GM21528 (cell line): Measurements from ENCODE around the gene GOSR2.

Experiments used
- ATAC-seq: cut with Tn5 transposase; IDR thresholded peaks from one replicate; pipeline ENCODE4 v1.9.1; 2021; ENCODE audit warnings: mild to moderate bottlenecking, moderate library complexity; ENCODE audit not compliant: unreplicated experiment, low FRiP score

GOSR2 gene

DNA sequence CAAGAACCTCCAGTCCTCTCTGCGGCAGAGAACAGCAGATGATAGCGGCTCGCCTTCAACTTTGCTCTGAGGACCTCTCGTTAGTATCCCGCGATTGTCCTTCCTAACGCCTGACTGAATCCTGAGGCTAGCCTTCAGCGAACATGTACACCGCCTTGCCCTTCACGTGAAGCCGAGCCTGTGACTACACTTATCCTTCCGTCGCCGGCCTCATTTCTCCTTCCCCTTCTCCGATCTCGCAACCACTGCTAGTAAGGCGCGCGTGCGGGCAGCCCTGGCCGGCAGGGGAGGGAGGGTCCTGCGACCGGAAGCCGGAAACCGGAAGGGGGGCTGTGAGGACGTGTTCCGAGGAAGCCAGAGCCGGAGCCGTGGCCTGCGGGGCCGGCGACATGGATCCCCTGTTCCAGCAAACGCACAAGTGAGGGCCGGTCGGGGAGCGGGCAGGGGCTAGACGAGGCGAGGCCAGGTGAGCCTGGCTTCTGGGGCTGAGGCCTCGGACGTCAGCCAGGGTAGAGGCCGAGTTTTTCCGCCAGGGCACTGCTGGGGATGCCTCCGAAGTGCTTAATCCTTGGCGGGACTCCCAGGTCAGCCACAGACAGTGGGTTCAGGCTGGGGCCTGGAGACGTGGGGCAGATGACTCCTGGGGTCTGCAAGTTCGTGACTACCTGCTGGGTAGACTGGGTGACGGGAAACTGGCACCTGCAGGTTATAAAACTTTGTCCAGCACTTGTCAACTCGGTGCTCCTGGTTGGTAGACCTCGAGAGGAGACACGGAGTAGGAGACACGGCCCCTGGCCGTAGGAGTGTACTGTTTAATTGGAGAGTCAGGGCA lies at the start of gene GOSR2:
GOSR2 (plus strand) TSS at position 357 of the 832 bp plus-strand sequence; CDS start at position 390, 33 bp downstream.
- peak; percentile 90 for ATAC-seq

DNA sequence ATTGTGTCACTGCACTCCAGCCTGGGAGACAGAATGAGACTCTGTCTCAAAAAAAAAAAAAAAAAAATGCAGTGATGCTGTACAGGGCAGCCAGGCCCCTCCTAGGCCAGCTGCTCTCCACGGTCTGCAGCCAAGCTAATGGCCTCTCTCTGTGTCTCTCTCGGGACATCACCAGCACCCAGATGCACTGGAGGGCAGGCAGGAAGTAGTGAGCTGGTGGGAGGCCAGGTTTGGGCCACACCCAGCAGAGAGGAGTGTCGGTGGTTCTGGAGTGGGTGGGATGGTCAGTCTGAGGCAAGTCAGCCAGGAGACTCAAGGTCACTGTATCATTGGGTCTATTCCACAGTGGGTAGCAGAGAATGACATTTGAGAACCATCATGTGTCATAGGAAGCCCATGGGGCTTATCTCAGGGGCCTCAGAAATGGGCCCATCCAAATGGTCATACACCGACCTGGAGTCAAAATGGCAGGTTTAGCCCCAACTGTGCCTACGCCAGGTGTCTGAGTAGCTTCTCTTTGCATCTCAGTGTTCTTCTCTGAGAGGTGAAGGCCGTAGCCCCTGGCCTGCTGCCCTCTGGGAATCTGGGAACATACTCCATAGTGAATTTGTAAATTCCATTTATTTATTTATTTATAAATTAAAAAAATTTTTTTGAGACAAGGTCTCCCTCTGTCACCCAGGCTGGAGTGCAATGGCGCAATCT lies 48.9 kb upstream of the GOSR2 start:
- ATAC-seq: no peak

DNA sequence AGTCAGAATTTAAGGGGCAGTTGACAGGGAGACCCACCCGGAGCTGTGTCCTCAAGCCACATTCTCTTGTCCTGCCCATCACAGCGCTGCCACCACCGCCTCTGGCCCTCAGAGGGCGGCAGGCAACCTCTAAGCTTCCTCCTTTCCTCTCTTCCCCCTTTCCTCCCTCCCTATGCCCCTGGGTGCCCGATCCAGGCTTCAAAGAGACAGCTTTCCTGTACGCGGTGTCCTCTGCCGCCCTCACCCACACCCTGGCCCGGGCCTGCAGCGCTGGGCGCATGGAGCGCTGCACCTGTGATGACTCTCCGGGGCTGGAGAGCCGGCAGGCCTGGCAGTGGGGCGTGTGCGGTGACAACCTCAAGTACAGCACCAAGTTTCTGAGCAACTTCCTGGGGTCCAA lies 48.1 kb upstream of the GOSR2 start:
- no peak for ATAC-seq

DNA sequence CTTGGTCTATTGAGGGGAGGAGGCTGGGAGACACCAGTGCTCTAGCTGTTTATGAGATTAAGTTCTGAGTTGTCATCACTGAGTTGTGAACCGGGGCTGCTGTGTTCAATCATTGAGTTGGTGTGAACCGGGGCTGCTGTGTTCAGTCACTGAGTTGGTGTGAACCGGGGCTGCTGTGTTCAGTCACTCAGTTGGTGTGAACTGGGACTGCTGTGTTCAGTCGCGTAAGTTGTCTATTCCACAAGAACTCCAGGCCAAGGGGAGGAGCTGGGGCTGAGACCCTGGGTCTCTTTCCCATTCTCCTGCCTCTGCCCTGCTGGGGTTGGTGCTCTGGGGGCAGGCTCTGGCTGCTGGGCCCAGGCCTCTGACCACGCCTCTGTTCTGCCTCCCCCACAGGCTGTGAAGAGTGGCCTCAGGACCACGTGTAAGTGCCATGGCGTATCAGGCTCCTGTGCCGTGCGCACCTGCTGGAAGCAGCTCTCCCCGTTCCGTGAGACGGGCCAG lies 47.1 kb upstream of the GOSR2 start:
- ATAC-seq: no peak

DNA sequence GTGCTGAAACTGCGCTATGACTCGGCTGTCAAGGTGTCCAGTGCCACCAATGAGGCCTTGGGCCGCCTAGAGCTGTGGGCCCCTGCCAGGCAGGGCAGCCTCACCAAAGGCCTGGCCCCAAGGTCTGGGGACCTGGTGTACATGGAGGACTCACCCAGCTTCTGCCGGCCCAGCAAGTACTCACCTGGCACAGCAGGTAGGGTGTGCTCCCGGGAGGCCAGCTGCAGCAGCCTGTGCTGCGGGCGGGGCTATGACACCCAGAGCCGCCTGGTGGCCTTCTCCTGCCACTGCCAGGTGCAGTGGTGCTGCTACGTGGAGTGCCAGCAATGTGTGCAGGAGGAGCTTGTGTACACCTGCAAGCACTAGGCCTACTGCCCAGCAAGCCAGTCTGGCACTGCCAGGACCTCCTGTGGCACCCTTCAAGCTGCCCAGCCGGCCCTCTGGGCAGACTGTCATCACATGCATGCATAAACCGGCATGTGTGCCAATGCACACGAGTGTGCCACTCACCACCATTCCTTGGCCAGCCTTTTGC lies 46.5 kb upstream of the GOSR2 start:
- ATAC-seq: no peak

DNA sequence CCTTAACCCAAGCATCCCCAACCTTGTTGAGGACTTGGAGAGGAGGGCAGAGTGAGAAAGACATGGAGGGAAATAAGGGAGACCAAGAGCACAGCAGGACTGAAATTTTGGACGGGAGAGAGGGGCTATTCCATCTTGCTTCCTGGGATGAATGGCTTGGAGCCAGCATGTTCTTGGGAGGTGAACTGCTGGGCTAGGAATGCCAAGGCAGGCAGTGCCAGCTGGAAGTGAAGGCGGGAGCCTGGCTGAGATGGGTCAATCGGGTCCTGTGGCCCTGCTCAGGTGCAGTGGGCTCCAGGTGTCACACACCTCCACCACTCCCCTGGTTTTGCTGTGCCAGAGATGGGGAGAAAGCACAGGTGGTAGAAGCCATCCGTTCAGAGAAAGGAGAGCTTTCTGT lies 46.0 kb upstream of the GOSR2 start:
- ATAC-seq: no peak

DNA sequence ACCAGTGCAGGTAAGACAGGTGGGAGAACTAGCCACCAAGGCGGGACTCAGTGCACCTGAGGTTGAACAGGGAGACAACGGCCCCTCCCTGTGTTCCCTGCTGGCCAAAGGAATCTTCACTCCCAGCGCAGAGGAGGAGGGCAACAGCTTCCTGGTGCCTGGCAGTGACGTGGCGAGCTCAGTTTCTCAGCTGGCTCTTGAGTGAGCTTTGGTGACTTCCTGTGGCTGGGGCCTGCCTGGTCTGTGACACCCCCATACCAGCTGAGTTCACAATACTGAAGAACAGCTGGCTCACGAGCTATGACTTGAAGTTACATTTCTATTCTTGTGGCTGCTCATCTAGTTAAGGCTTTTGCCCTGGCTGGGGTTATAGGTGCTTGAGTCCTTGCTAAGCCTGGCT lies 45.5 kb upstream of the GOSR2 start:
- ATAC-seq: no peak

DNA sequence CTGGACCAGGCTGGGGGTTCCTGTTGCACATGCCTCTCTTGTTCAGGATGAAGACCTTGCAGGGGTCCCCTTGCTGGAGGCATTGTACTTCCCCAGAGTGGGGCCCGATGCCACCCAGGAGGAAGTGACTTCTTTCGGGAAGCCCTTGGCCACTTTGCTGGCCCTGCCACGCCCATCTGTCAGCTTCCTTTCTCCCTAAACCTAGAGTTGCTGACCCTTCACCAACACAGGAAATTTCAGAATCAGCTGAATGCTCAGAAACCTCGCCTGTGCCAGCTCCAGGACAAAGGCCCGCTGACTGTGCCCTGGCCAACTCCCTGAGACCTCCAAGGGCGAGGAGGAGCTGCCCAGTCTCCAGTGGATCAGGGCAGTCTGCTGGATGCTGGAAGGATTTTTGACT lies 44.9 kb upstream of the GOSR2 start:
- ATAC-seq: no peak

DNA sequence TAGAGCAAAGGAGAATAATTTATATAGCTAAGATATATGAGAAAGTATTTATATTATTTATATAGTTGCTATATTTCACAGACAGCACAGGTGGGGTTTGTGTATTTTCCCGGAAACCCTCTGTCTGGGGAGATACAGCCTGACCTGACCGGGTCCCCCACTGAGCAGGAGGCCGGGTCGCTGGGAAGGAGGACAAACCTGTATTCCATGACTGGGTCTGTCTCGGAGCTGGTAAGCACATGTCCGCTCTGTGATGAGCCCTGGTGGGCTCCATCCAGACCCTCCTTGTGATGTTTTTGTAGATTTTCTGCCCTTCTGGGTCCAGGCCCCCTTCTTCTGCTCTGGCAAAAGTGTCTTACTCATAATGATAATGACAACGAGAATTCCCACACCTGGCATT lies 43.9 kb upstream of the GOSR2 start:
- ATAC-seq: no peak

DNA sequence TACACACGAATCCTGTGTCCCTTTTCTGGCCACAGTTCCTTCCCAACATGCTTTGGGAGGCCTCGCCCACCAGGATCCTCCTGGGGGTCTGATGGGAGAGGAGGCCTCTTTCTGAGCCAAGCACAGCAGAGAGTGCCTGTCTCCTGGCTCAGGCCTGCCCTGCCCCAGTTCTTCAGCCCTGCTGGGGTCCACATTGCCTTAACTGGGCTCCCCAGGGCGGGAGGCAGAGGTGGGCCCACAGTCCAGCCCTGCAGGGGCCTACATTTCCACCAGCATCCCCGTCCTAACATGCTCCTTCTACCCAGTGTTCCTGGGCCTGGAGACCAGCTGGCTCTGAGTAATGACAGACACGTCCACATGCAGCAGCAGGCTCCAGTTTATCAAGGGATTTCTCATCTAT lies 41.9 kb upstream of the GOSR2 start:
- ATAC-seq: no peak

DNA sequence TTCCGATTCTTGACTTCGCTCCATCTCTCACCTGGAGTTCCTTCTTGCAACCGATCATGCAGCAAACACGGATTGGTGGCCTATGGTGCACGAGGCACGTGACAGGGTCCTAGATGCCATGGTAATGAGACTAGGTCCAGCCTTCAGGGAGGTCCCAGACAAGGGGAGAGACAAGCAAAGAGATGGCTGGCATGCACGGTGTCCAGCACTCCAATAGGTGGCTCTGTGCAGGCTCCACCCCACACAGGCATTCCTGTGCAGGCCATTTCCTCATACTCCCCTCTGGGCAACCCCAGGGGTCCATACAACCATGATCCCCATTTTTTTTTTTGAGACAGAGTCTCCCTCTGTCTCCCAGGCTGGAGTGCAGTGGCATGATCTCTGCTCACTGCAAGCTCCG lies 40.3 kb upstream of the GOSR2 start:
- ATAC-seq: no peak

DNA sequence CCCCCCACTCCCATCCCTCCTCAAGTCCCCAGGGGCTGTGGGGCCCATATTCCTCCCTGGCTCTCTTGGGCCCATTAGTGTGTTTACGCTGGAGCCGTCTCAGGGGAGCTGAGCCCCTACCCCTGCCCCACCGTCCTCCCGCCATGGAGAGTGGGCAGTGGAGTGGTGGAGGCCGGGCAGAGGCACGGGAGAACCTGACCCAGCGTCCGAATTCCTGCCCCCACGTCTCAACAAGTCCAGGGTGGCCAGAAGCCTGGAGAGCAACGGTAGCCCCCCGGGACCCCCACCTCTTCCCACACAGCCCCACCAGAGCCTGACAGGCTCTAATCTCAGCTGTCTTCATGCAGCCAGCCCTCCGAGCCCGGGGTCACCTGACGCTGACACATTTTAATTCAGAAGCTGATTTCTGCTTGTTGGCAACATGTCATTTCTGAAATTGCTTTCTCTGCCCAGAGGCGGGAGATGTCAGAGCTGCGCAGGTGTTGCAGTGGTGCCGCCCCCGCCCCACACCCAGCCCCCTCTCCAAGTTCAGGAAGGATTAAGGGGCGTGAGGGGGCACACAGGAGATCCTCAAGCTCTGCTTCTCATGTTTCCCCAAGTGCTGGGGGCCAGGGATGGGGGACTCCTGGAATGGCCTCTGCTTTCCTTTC lies 39.0 kb upstream of the GOSR2 start:
- no peak for ATAC-seq

DNA sequence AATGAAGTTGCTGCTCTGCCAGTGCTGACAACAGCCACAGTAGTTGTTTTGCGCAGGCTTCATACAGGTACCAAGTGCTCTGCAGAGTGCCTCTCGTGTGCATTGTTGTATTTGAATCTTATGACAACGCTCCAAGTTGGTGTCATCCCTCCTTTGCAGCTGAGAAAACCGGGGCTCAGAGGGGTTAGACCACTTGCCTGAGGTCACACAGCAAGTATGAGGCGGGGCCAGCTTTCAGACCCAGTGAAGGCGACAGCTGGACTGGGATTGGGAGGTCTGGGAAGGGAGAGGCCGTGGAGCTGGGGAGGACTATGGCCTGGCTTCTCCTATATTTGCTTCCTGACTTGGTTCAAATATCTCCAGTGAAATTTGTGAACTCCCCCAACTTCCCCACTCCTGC lies 38.4 kb upstream of the GOSR2 start:
- ATAC-seq: no peak

DNA sequence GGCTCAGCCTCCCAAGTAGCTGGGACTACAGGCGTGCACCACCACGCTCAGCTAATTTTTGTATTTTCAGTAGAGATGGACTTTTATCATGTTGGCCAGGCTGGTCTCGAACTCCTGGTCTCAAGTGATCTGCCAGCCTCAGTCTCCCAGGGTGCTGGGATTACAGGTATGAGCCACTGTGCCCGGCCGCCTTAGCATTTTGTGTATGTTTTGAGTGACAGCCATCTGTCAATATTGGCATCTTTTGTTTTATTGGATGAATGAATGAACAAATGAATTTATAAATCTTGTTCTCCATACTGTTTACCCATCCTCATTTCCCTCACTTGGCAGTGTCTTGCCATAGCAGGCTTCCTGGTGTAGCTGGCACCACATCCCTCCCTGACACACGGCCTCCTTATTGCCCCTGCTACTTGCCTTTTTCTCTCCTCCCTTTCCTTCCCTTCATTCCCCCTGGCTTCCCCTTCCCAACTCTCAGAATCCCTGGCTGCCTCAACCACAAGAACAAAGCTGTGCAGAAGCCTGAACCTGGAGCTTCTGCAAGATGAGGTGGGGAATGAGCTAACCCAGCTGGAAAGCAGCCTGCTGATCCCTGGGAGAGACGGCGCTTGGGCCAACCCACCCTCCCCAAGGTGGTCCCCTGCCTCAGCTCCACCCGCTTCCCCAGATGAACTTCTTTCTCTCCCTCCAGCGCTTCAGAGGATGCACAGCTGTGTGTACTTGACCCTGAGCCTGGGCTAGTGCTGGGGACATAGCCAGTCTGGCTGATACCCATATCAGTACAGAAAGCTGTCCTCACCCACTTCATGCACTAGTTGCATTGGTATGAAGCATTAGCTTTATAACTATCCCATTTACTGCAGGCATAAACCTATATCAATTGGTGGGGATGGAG lies 37.3 kb upstream of the GOSR2 start:
- no peak for ATAC-seq

DNA sequence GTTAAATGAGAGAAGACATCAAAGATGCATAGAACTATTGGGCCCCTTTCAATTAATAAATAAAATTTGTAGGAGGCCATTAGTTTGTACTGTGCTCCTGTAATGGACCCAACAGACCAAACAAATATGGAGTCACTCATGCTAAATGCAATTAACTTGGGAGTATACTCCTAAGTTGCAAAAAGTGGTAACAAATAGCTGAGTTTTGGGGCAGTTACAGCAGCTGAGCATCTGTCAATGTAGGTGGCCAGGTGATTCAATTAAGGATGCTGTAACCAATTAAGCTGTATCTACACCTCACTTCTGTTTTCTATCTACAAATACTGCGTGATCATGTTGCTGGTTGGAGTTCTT lies 36.7 kb upstream of the GOSR2 start:
- no peak for ATAC-seq

DNA sequence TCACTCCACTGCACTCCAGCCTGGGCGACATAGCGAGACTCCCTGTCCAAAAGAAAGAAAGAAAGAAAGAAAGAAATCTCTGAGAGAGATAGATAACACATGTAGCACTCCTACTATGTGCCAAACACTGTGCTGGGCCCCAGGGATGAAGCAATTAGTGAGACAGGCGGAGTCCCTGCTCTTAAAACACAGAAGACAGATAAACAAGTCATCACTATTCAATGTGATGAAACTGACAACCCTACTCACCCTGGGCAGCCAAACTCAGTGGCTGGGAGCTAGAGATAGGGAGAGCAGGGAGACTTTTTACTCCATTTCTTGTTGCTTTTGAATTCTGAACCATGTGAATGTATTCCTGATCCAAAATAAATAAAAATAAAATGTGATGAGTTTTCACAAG lies 35.2 kb upstream of the GOSR2 start:
- no peak for ATAC-seq

DNA sequence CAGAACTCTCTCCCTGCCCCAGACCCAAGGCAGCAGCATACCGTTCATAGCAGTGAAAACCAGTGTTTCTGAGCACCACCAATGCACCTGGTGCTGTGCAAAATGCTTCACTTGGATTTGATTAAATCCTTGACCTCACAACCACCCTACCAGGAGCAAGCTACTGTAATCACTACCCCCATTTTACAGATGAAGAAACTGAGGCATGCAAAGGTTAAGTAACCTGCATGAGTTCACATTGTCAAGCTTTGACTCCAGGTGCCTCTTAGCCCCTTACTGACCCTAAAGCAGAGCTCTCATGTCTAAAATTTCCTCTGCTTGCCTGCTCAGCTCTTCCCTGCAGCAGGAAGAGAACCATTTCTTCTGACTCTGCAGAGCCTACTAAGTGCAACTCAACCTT lies 34.2 kb upstream of the GOSR2 start:
- ATAC-seq: no peak

DNA sequence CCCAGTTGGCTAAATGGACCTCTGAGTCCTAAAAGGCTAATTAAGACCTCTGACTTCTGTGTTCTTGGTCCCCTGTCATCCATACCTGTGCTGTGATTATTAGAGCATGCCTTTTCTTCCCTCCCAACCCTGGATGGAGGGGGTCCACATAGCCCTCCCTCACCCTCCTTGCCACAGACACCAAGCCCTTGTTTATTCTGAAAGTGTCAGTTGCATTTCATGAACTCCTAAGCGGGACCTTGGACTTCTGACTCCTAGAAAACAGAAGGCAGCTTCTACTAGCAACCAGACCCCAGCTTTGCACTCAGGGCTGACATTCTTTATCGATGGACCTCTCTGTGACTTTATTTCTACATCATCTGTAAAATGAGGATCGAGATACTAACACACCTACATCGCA lies 33.4 kb upstream of the GOSR2 start:
- no peak for ATAC-seq

DNA sequence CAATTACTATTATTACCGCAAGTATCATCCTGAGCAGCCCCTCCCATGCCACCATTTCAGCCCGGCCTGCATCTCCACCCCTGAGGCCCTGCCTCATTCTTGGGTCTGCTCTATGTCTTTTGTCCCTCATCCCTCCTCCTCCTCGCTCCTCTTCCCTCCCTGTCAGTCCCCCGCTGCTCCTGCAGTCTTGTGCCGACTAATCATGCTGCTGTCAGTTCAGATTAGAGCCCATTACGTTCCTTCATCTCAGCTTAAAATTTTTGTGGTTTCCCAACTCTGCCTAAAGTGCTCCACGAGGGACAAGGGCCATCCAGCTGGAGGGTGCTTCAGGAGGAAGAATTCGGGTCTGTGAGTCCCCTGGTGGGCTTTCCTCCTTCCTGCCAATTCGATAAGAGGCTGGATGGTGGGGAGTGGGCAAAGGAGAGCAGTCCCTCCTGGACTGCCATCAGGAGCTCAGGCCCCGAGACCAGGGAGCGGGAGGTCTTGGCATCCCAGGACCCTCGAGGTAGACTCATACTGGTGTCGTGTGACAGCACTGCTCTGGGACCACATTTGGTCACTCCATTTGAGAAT lies 32.9 kb upstream of the GOSR2 start:
- no peak for ATAC-seq

DNA sequence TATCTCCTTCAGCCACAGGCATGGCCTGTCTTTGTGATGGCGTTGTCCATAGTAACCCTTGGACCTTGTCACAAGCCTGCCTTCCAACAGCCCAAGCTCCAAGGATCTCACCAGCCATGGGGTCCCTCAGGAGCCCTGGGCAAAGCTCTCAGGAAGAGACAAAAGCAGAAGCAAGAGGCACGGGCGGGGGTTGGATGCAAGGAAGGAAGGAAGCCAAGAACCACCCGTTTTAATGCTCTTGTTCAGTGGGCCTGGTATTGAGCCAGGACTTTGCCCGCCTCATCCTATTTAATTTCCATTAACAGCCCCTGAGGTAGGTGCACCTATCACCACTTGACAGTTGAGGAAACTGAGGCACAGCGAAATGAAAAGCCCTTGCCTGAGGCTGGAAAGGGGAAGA lies 32.3 kb upstream of the GOSR2 start:
- no peak for ATAC-seq
